AG10803 (cell line): ENCODE results near the gene TAF10.

Source experiments
- DNase-seq: peaks from one replicate; pipeline ENCODE4 v3.0.0; 2010; ENCODE audit warnings: low read depth
- H3K4me3 ChIP-seq: 2 replicates; pipeline ENCODE4 v1.5.1; 2011; ENCODE audit warnings: mild to moderate bottlenecking, low read length, control low read depth
- CTCF ChIP-seq: conservative IDR thresholded peaks from 2 replicates; pipeline ENCODE4 v1.5.1; 2011; ENCODE audit warnings: mild to moderate bottlenecking, low read length, control low read depth, inconsistent platforms

Gene TAF10

GRCh38 chr11:6655790-6656583 lies 44.0 kb upstream of the TAF10 start, which contains the start of gene DCHS1:
Gene DCHS1 (minus strand): TSS chr11:6655809. CDS start chr11:6641613, 14,196 bp downstream.
- no peak for TF ChIP-seq CTCF
- H3K4me3 ChIP-seq: peak within 1 kb of the TSS; percentile 64
- no peak for DNase-seq

GRCh38 chr11:6655020-6655789 lies 43.2 kb upstream of the TAF10 start:
- no peak for TF ChIP-seq CTCF
- peak; percentile 15 for DNase-seq
- H3K4me3 ChIP-seq: peak overlapping the region; percentile 62

- no peak for DNase-seq
- H3K4me3 ChIP-seq: peak overlapping the region; percentile 62
- no peak for TF ChIP-seq CTCF
These were observed 42.4 kb upstream of the TAF10 start for GRCh38 chr11:6654281-6655019.

GRCh38 chr11:6653656-6654055 lies 41.6 kb upstream of the TAF10 start:
- DNase-seq: no peak
- no peak overlapping the region for H3K4me3 ChIP-seq
- TF ChIP-seq CTCF: no peak

- no peak overlapping the region for H3K4me3 ChIP-seq
- no peak for TF ChIP-seq CTCF
- no peak for DNase-seq
These were observed 41.1 kb upstream of the TAF10 start for GRCh38 chr11:6653097-6653496.

- no peak for DNase-seq
- TF ChIP-seq CTCF: no peak
- no peak overlapping the region for H3K4me3 ChIP-seq
These were observed 40.2 kb upstream of the TAF10 start for GRCh38 chr11:6652182-6652581.
